NCI-H2081 (cell line): Measurements from ENCODE around the gene PKP3.
"Not testable (repeated sequence)": the region's sequence is repeated elsewhere in the genome, so short reads cannot be mapped to it uniquely, and the experiment has no call there.

Experiments used
- DNase-seq, 2 experiments: peaks; one replicate each; lab custom pipeline; 2025; lab: John Stamatoyannopoulos, UW

The PKP3 gene

GRCh38 chr11:425301-425700 lies 31.3 kb downstream of the PKP3 start:
- DNase-seq, result no peak

- DNase-seq, result no peak
Measured at GRCh38 chr11:426851-427250, 32.8 kb downstream of the PKP3 start.

GRCh38 chr11:428295-428694 lies 34.3 kb downstream of the PKP3 start:
- no peak for DNase-seq

GRCh38 chr11:429391-429790 lies 35.4 kb downstream of the PKP3 start:
- DNase-seq, result no peak

- DNase-seq, result no peak
Measured at GRCh38 chr11:429931-430456, 36.0 kb downstream of the PKP3 start.

- DNase-seq, result no peak
Measured at GRCh38 chr11:431921-432320, 37.9 kb downstream of the PKP3 start.

- DNase-seq, result no peak
Measured at GRCh38 chr11:432501-433100, 38.6 kb downstream of the PKP3 start.

GRCh38 chr11:433111-433510 lies 39.1 kb downstream of the PKP3 start:
- no peak for DNase-seq

GRCh38 chr11:433641-434040 lies 39.6 kb downstream of the PKP3 start:
- DNase-seq, result no peak

GRCh38 chr11:434496-434895 lies 40.5 kb downstream of the PKP3 start:
- DNase-seq, result no peak

GRCh38 chr11:434999-435740 lies 41.2 kb downstream of the PKP3 start:
- DNase-seq, result not testable (repeated sequence)

- no peak for DNase-seq
Measured at GRCh38 chr11:437228-437870, 43.3 kb downstream of the PKP3 start.

GRCh38 chr11:438101-438844 lies 44.3 kb downstream of the PKP3 start:
- no peak for DNase-seq

GRCh38 chr11:439315-440064 lies 45.5 kb downstream of the PKP3 start:
- DNase-seq, result no peak

GRCh38 chr11:440065-441042 lies 46.3 kb downstream of the PKP3 start:
- DNase-seq, result no peak

GRCh38 chr11:441043-441417 lies 47.0 kb downstream of the PKP3 start:
- no peak for DNase-seq

GRCh38 chr11:441418-442274 lies 47.6 kb downstream of the PKP3 start, which contains the start of gene ANO9:
Gene ANO9 (minus strand): TSS chr11:442011. CDS start chr11:441926, 85 bp downstream.
- DNase-seq, result peak; percentile 68 to 76

GRCh38 chr11:442611-443081 lies 48.6 kb downstream of the PKP3 start:
- no peak for DNase-seq

GRCh38 chr11:443542-444199 lies 49.7 kb downstream of the PKP3 start:
- DNase-seq, result no peak
